Myocyte (in vitro differentiated cells): ENCODE results near the gene SYNGR1. TPM values are rescaled to one million over a fixed set of nuclear protein-coding genes. Genes with fewer than 3 reads are reported as not detected.
"Not testable (repeated sequence)": the region's sequence is repeated elsewhere in the genome, so short reads cannot be mapped to it uniquely, and the experiment has no call there.

Experiments used
- DNase-seq: peaks from one replicate; pipeline ENCODE4 v3.0.0-alpha.2; 2012; ENCODE audit warnings: low read depth
- total RNA-seq: library from RNA; depleted of rRNA; stranded (reverse); fragments of >200 nt; gene quantifications from 2 replicates; pipeline ENCODE4 v1.2.3, GENCODE V29; 2014

The SYNGR1 gene
- total RNA-seq, 1 donor from 2014 or later = 0.29 TPM

GRCh38 chr22:39316440-39317083 is 33.2 kb upstream of the SYNGR1 start:
- peak; percentile 94 for DNase-seq

- DNase-seq = no peak
Measured at GRCh38 chr22:39317084-39317774, 32.6 kb upstream of the SYNGR1 start.

- no peak for DNase-seq
Measured at GRCh38 chr22:39317775-39318506, 31.9 kb upstream of the SYNGR1 start.

- DNase-seq = peak; percentile 64
Measured at GRCh38 chr22:39318507-39319283, 31.1 kb upstream of the SYNGR1 start.

- peak; percentile 99 for DNase-seq
Measured at GRCh38 chr22:39319284-39320022, 30.3 kb upstream of the SYNGR1 start, which contains the start of gene RPL3. RPL3 (minus strand) TSS chr22:39319623; CDS start chr22:39319597, 26 bp downstream.

- not testable (repeated sequence) for DNase-seq
Measured at GRCh38 chr22:39320616-39321029, 29.2 kb upstream of the SYNGR1 start.

GRCh38 chr22:39325392-39325932 is 24.3 kb upstream of the SYNGR1 start:
- no peak for DNase-seq

- no peak for DNase-seq
Measured at GRCh38 chr22:39327995-39328754, 21.6 kb upstream of the SYNGR1 start.

GRCh38 chr22:39330553-39330952 is 19.2 kb upstream of the SYNGR1 start:
- DNase-seq = not testable (repeated sequence)

- no peak for DNase-seq
Measured at GRCh38 chr22:39332441-39333064, 17.2 kb upstream of the SYNGR1 start.

- no peak for DNase-seq
Measured at GRCh38 chr22:39336411-39336810, 13.4 kb upstream of the SYNGR1 start.

GRCh38 chr22:39339775-39340174 is 10.0 kb upstream of the SYNGR1 start:
- not testable (repeated sequence) for DNase-seq

GRCh38 chr22:39341179-39341578 is 8.6 kb upstream of the SYNGR1 start:
- no peak for DNase-seq

- peak; percentile 63 for DNase-seq
Measured at GRCh38 chr22:39343259-39344045, 6.3 kb upstream of the SYNGR1 start.

- DNase-seq = no peak
Measured at GRCh38 chr22:39344046-39344390, 5.8 kb upstream of the SYNGR1 start.

- no peak for DNase-seq
Measured at GRCh38 chr22:39345231-39345630, 4.6 kb upstream of the SYNGR1 start.

- DNase-seq = no peak
Measured at GRCh38 chr22:39348909-39349505, 784 bp upstream of the SYNGR1 start.

GRCh38 chr22:39349506-39349966 is 255 bp upstream of the SYNGR1 start:
- peak; percentile 7 for DNase-seq
